ENCODE measurements around the gene AKT1. TPM values are rescaled to one million over a fixed set of nuclear protein-coding genes. Genes with fewer than 3 reads are reported as not detected.
"Not testable (repeated sequence)": the region's sequence is repeated elsewhere in the genome, so short reads cannot be mapped to it uniquely, and the experiment has no call there.

AKT1 gene
- total RNA-seq, 3 donors from 2014 or later: 122 to 176 (median 128) TPM

DNA sequence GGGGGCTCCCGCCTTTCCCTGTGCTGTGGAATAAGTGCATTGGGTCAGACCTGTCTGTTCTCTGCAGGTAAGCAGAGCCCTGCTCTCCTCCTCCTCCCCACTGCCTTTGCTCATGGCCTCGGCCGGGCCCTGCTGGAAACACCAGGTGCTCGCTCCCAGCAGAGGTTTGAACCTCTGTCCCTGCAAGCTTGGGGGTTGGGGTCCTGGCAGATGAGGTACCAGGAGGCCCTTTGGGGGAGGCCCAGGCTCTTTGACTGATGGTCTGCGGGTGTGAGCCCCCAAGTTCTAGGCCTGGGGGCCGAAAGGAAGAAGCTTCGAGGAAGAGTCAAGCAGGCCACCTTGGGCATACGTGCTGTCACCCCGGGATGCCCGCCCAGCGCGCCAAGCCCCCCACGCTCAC is 47.5 kb upstream of the AKT1 start:
- TF ChIP-seq, protein P1, sequence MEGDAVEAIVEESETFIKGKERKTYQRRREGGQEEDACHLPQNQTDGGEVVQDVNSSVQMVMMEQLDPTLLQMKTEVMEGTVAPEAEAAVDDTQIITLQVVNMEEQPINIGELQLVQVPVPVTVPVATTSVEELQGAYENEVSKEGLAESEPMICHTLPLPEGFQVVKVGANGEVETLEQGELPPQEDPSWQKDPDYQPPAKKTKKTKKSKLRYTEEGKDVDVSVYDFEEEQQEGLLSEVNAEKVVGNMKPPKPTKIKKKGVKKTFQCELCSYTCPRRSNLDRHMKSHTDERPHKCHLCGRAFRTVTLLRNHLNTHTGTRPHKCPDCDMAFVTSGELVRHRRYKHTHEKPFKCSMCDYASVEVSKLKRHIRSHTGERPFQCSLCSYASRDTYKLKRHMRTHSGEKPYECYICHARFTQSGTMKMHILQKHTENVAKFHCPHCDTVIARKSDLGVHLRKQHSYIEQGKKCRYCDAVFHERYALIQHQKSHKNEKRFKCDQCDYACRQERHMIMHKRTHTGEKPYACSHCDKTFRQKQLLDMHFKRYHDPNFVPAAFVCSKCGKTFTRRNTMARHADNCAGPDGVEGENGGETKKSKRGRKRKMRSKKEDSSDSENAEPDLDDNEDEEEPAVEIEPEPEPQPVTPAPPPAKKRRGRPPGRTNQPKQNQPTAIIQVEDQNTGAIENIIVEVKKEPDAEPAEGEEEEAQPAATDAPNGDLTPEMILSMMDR (IDR thresholded peaks at IDR 0.05): no peak
- Histone ChIP-seq H3K4me1 (ENCODE audit: low read depth) (peaks cover 5% of the 10 kb centered on the region), H3K4me3 (no peak overlapping the region), H3K9me3 (no peaks in the 10 kb centered on the region), H3K36me3 (ENCODE audit: low read depth) (no peaks in the 10 kb centered on the region)
- ATAC-seq (no peak), DNase-seq (no peak)
- intact Hi-C loops (cut with DNase I, micrococcal nuclease): no loop called here

DNA sequence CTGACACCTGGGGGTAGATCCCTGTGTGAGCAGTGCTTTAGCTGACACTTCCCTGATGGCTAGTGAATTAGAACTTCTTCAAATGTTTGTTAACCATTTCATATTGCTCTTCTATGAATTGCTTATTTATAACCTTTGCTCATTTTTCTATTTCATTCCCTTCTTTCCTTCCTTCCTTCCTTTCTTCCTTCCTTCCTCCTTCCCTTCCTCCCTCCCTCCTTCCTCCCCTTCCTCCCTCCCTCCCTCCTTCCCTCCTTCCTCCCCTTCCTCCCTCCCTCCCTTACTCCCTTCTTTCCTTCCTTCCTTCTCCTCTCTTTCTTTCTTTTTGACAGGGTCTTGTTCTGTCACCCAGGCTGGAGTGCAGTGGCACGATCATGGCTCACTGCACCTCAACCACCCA is 46.2 kb upstream of the AKT1 start:
- DNase-seq (no peak), ATAC-seq (no peak)
- H3K9me3 ChIP-seq: no peaks in the 10 kb centered on the region
- H3K36me3 ChIP-seq (ENCODE audit: low read depth): no peaks in the 10 kb centered on the region
- intact Hi-C loops (cut with DNase I, micrococcal nuclease): no loop called here
- peaks cover 5% of the 10 kb centered on the region for H3K4me1 ChIP-seq (ENCODE audit: low read depth)
- TF ChIP-seq, protein P1 (IDR thresholded peaks at IDR 0.05): no peak
- no peak overlapping the region for H3K4me3 ChIP-seq

DNA sequence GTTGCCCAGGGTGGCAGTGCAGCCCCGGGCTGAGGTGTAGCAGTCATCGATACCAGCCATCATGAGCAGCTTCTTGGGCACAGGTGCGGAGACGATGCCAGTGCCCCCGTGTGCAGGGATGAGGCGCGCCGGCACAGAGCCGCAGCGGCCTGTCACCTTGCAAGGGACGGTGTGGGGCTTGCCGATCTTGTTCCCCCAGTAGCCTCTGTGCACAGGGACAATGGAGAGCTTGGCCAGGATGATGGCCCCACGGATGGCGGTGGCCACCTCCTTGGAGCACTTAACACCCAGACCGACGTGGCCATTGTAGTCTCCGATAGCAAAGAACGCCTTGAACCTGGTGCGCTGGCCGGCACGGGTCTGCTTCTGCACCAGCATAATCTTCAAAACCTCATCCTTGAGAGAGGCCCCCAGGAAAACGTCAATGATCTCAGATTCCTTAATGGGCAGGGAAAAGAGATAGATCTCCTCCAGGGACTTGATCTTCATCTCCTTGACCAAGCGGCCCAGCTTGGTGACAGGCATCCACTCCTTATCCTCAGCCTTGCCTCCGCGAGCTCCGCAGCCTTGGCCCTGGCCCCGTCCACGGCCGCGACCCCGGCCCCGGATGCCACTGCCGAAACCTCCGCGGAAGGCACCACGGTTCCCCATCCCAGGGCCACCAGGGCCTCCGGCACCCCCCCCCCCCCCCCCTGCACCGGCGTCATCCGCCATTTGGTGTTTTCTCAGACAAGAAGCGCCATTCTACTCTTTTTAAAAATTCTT is 40.8 kb upstream of the AKT1 start:
- H3K4me3 ChIP-seq; ATAC-seq; intact Hi-C loops (cut with DNase I, micrococcal nuclease); H3K9me3 ChIP-seq; H3K4me1 ChIP-seq (ENCODE audit: low read depth); H3K36me3 ChIP-seq (ENCODE audit: low read depth): not testable (repeated sequence)
- peak in 1 of 3 donors; percentile 5 for DNase-seq

DNA sequence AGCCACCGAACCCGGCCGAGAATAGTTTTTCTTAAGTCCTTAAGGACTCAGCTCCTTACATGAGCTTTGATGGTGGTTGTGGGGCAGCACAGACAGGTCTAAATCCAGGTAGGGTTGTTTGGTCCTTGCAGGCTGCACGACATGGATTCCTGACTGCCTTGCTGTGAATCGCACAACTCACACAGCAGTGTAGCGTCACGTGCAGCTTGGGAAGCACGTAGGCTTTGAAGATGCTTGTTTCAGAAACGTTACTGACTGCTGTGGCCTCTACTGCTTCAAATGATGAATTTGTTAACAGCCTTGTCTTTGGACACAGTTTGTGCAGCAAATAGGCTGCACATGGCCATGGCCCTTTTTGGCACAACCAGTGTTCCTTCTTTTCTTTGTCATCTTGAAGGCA is 35.2 kb upstream of the AKT1 start:
- DNase-seq (no peak), ATAC-seq (no peak)
- TF ChIP-seq, protein P1 (IDR thresholded peaks at IDR 0.05): no peak
- H3K9me3 ChIP-seq: no peaks in the 10 kb centered on the region
- no peak overlapping the region for H3K4me3 ChIP-seq
- intact Hi-C loops (cut with DNase I, micrococcal nuclease): no loop called here
- peaks cover 15% of the 10 kb centered on the region for H3K4me1 ChIP-seq (ENCODE audit: low read depth)
- no peaks in the 10 kb centered on the region for H3K36me3 ChIP-seq (ENCODE audit: low read depth)

DNA sequence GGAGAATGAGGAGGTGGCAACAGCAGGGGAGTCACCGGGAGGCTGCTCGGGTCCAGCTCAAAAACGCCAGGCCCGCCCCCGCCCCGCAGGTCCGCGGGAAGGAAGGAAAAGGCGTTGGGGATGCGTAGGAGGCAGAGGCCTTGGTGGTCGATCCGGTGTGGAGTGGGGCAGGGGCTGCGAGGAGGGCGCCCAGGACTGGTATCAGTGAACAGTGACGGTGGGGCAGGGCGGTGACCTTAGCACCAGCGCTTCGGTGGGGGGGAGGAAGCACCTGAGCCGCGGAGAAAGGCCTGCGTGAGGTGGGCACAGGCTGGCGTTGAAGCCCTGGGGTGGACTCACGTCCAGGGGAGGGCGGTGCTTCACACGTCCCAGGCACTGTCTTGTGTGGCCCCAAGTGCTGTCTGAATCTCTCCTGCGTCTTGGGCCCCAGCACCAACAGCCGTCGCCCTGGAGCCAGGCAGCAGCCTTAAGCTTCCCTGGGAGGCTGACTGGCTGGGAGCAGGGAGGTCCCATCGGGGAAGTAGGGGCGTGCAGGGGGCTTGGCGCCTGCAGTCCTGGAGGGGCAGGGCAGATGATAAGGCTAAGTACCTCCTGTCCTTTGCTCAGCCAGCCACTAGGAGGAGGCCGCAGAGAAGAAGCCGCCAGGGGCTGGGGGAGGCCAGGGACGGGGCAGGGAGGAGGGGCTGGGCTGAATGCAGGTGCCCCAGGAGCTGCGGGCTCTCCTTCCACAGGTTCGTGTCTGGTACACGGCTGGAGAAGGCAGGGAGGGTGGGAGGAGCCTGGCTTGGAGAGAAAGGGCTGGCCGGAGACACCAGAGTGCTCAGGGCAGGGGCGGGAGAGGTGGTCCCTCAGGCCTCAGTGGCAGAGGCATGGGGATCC is 31.9 kb upstream of the AKT1 start:
- no peaks in the 10 kb centered on the region for H3K36me3 ChIP-seq (ENCODE audit: low read depth)
- no peaks in the 10 kb centered on the region for H3K9me3 ChIP-seq
- DNase-seq: peak; percentile 51 to 69 (median 63)
- intact Hi-C loops (cut with DNase I, micrococcal nuclease): loop anchor here (5.0 to 10.0 kb wide), 2 partner anchors 60 to 63 kb away; no protein-coding TSS in a partner anchor
- TF ChIP-seq, protein P1 (IDR thresholded peaks at IDR 0.05): peak; percentile 33
- ATAC-seq: peak; percentile 62
- H3K4me3 ChIP-seq: no peak overlapping the region
- H3K4me1 ChIP-seq (ENCODE audit: low read depth): peaks cover 18% of the 10 kb centered on the region

DNA sequence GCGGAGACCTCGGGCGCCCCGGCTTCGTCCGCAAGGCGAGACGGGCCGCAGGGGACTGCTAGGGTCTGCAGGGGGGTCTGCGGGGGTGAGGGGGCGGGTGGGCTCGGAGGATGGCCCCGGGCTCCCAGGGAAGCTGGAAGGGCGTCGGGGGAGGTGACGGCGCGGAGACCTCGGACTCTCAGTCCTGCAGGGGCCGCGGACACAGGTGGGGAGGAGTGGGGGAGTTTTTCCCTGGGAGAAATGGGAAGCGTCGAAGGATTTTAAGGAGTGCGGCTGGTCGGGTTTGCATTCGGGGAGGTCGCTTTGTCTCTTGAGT is 31.3 kb upstream of the AKT1 start:
- ATAC-seq (no peak), DNase-seq (no peak)
- Histone ChIP-seq H3K4me1 (ENCODE audit: low read depth) (peaks cover 18% of the 10 kb centered on the region), H3K36me3 (ENCODE audit: low read depth) (no peaks in the 10 kb centered on the region), H3K9me3 (no peaks in the 10 kb centered on the region), H3K4me3 (no peak overlapping the region)
- intact Hi-C loops (cut with DNase I, micrococcal nuclease): loop anchor here (5.0 to 10.0 kb wide), 2 partner anchors 60 to 62 kb away; no protein-coding TSS in a partner anchor
- TF ChIP-seq, protein P1 (IDR thresholded peaks at IDR 0.05): no peak
